Measurements from ENCODE around the gene PHYH.

The PHYH gene

GRCh38 chr10:13340626-13341376 is 40.9 kb upstream of the PHYH start:
- H3K4me3 ChIP-seq (ENCODE audit: low read length), result no peak overlapping the region
- TF ChIP-seq CTCF (IDR thresholded peaks at IDR 0.05; ENCODE audit: insufficient read depth, low read depth, low read length, missing control alignments), result no peak
- no peak for DNase-seq (ENCODE audit: low read depth)

GRCh38 chr10:13340068-13340467 is 40.2 kb upstream of the PHYH start:
- H3K4me3 ChIP-seq (ENCODE audit: low read length), result no peak overlapping the region
- TF ChIP-seq CTCF (IDR thresholded peaks at IDR 0.05; ENCODE audit: insufficient read depth, low read depth, low read length, missing control alignments), result no peak
- DNase-seq (ENCODE audit: low read depth), result peak; percentile 23

- no peak for DNase-seq (ENCODE audit: low read depth)
- no peak overlapping the region for H3K4me3 ChIP-seq (ENCODE audit: low read length)
Measured at GRCh38 chr10:13338390-13339110, 38.7 kb upstream of the PHYH start.

GRCh38 chr10:13337827-13338196 is 37.9 kb upstream of the PHYH start:
- TF ChIP-seq CTCF (IDR thresholded peaks at IDR 0.05; ENCODE audit: insufficient read depth, low read depth, low read length, missing control alignments), result no peak
- no peak for DNase-seq (ENCODE audit: low read depth)
- no peak overlapping the region for H3K4me3 ChIP-seq (ENCODE audit: low read length)

More at GRCh38 chr10:13338390-13339110, 38.7 kb upstream of the PHYH start:
- no peak for TF ChIP-seq CTCF (IDR thresholded peaks at IDR 0.05; ENCODE audit: insufficient read depth, low read depth, low read length, missing control alignments)

- DNase-seq (ENCODE audit: low read depth), result no peak
- TF ChIP-seq CTCF (IDR thresholded peaks at IDR 0.05; ENCODE audit: insufficient read depth, low read depth, low read length, missing control alignments), result no peak
- H3K4me3 ChIP-seq (ENCODE audit: low read length), result no peak overlapping the region
Measured at GRCh38 chr10:13337128-13337826, 37.4 kb upstream of the PHYH start.

- no peak overlapping the region for H3K4me3 ChIP-seq (ENCODE audit: low read length)
- no peak for DNase-seq (ENCODE audit: low read depth)
- TF ChIP-seq CTCF (IDR thresholded peaks at IDR 0.05; ENCODE audit: insufficient read depth, low read depth, low read length, missing control alignments), result no peak
Measured at GRCh38 chr10:13335881-13336280, 36.0 kb upstream of the PHYH start.
